Activated B cell treated with CpG ODN at 0.5 μM for 24 hours (primary cell): ENCODE results near the gene AASDHPPT. TPM values are rescaled to one million over a fixed set of nuclear protein-coding genes. Genes with fewer than 3 reads are reported as not detected.

Experiments
- ATAC-seq: fragments of 200-7000 bp; cut with Tn5 transposase; one replicate; pipeline ENCODE4 v1.10.0; 2021; ENCODE audit warnings: low read depth, mild to moderate bottlenecking, moderate library complexity
- CTCF ChIA-PET: fragments of 350-600 bp; sonication (Branson Sonifier 250); formaldehyde crosslinking; loops from one replicate; lab custom pipeline; 2021; ENCODE audit warnings: antibody characterized with exemption; lab: Charles Lee
- POLR2A ChIA-PET: fragments of 350-600 bp; sonication (Branson Sonifier 250); formaldehyde crosslinking; loops from one replicate; lab custom pipeline; 2021; ENCODE audit warnings: antibody characterized with exemption; lab: Charles Lee
- DNase-seq: peaks from one replicate; pipeline ENCODE4 v3.0.0; 2022
- H3K27ac Mint-ChIP-seq: one replicate; pipeline ENCODE4 v1.8.0; 2020; ENCODE audit warnings: mixed read lengths
- H3K27me3 Mint-ChIP-seq: one replicate; pipeline ENCODE4 v1.8.0; 2021; ENCODE audit warnings: mixed read lengths
- H3K36me3 Mint-ChIP-seq: one replicate; pipeline ENCODE4 v1.8.0; 2021; ENCODE audit warnings: low read depth, mixed read lengths
- H3K4me1 Mint-ChIP-seq: one replicate; pipeline ENCODE4 v1.8.0; 2021; ENCODE audit warnings: mixed read lengths
- H3K4me3 Mint-ChIP-seq: one replicate; pipeline ENCODE4 v1.8.0; 2020; ENCODE audit warnings: mild to moderate bottlenecking, mixed read lengths
- H3K9me3 Mint-ChIP-seq: one replicate; pipeline ENCODE4 v1.8.0; 2020; ENCODE audit warnings: mixed read lengths
- intact Hi-C: fragments of 100-400 bp; cut with micrococcal nuclease; formaldehyde crosslinking; loops from one replicate; pipeline ENCODE4 v1.15.1; 2024
- total RNA-seq: library from RNA; stranded (reverse); gene quantifications from 2 replicates; pipeline ENCODE4 v1.2.3, GENCODE V29; 2022
- TF ChIP-seq, protein P1 (sequence below): fragments of 200-600 bp; IDR thresholded peaks from one replicate; pipeline ENCODE4 v1.8.0; 2022; ENCODE audit warnings: antibody characterized with exemption, mild to moderate bottlenecking

AASDHPPT gene
- total RNA-seq, 1 donor from 2014 or later = 29.6 TPM

DNA sequence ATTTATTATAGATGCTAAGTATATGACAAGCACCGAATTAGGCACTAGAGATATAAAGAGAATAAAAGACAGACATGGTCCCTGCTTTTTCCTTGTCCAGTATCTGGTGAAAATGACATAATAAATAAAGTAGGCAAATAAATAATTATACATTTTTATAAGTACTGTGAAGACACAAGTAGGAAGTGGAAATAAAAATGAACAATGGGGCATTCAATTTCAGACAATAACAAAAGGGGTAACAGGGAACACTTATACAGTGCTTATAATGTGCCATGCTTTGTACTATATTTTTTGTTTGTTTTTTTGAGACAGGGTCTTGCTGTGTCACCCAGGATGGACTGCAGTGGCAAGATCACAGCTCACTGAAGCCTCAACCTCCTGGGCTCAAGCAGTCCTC lies 4.7 kb upstream of the AASDHPPT start:
- TF ChIP-seq, protein P1, sequence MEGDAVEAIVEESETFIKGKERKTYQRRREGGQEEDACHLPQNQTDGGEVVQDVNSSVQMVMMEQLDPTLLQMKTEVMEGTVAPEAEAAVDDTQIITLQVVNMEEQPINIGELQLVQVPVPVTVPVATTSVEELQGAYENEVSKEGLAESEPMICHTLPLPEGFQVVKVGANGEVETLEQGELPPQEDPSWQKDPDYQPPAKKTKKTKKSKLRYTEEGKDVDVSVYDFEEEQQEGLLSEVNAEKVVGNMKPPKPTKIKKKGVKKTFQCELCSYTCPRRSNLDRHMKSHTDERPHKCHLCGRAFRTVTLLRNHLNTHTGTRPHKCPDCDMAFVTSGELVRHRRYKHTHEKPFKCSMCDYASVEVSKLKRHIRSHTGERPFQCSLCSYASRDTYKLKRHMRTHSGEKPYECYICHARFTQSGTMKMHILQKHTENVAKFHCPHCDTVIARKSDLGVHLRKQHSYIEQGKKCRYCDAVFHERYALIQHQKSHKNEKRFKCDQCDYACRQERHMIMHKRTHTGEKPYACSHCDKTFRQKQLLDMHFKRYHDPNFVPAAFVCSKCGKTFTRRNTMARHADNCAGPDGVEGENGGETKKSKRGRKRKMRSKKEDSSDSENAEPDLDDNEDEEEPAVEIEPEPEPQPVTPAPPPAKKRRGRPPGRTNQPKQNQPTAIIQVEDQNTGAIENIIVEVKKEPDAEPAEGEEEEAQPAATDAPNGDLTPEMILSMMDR = no peak
- Mint-ChIP-seq H3K4me1 (peaks cover 10% of the 10 kb centered on the region), H3K27me3 (no peaks in the 10 kb centered on the region), H3K9me3 (no peaks in the 10 kb centered on the region), H3K27ac (no peak overlapping the region), H3K4me3 (no peak overlapping the region), H3K36me3 (peaks cover 10% of the 10 kb centered on the region)
- no peak for ATAC-seq
- no peak for DNase-seq
- CTCF ChIA-PET = no interaction called here
- intact Hi-C loops = loop anchor here (5.0 to 10.0 kb wide), 3 partner anchors 1218 to 1784 kb away; partner anchors contain the start of genes ALKBH8 and SLC35F2
- POLR2A ChIA-PET = no interaction called here

DNA sequence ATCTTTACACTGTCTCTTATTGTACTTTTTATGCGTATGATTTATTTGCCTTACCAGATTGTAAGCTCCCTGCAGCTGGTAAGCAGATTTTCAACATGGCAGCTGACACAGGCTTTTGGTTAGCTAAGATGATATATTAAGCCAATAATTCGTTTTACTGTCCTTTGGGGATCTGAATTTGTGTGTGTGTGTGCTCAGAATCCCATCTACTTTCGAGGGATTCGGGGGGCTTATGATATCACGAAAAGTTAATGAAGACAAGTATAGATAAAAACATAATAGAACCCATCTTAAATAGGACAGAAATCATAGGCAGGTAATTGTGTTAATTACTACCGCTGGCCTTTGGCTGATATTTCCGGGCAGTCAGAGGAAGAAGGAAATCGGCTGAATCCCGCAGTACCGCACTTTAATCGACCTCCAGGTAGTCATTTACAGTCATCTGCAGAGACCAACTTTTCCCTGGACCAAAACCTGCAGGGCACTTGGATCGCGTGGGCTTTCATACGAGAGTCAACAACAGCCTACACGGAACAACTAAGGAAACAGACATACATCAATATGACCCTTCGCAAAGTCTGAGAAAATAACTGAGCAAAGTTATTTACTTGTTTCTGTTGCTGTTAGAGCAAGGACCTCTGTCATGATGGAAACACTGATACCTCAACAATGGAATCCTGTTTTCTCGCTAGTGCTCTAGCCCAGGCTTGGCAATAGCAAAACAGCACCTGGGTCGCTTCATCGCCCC lies 1.1 kb upstream of the AASDHPPT start:
- Mint-ChIP-seq H3K9me3 (no peaks in the 10 kb centered on the region), H3K4me3 (peak overlapping the region; percentile 99), H3K27me3 (no peaks in the 10 kb centered on the region), H3K27ac (peak overlapping the region; percentile 98), H3K4me1 (peaks cover 36% of the 10 kb centered on the region), H3K36me3 (peaks cover 30% of the 10 kb centered on the region)
- ATAC-seq (no peak), DNase-seq (no peak)
- TF ChIP-seq, protein P1 = no peak
- ChIA-PET POLR2A (interaction anchor here (0.8 to 2.2 kb wide), 4 partner anchors 19 to 1932 kb away, joined by 3 to 13 read pairs (median 4); partner anchors contain the start of genes CUL5 and MSANTD4), CTCF (no interaction called here)
- intact Hi-C loops = loop anchor here (5.0 to 10.0 kb wide), 4 partner anchors 1029 to 1488 kb away; partner anchors contain the start of genes ALKBH8, CARD16 and CWF19L2

DNA sequence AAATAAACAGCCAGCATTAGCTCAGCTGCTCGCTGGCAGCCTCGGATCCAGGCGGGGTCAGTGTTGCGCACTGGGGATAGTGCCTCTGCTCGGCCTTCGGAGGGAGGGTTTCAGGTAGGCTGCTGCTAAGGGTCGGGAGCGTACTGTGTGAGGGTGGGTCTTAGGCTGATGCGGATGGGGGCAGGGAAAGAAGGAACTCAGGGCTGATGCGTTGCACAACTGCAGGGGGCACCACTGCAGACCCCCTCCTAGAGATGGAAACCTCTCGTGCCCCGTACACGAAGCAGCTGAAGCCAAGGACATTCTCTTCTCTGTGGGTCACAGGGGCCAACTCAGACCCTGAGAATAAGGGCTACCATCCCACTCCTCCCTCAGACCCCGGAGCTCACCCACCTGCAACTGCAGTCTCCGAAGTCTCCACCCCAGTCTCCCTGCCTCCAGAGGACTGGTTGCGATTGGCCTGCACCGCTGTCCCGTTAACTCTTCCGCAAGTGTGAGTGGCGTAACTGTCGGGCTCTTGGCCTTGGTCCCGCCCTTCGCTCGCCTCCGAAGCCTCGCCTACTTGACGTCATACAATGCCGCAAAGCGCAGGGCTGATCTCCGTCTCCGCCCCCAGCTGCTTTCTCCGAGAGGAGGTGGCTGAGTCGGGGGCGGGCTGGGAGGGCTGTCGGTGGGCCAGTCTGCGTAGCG lies 398 bp upstream of the AASDHPPT start, which contains the start of gene KBTBD3:
Gene KBTBD3, minus strand, starts transcription at position 429 of the 690 bp plus-strand sequence. CDS start 18,250 bp downstream, outside the sequence.
- DNase-seq (peak; percentile 91), ATAC-seq (peak; percentile 90)
- Mint-ChIP-seq H3K27ac (peak within 1 kb of the TSS; percentile 98), H3K4me1 (peaks cover 42% of the 10 kb centered on the region), H3K27me3 (no peaks in the 10 kb centered on the region), H3K9me3 (no peaks in the 10 kb centered on the region), H3K36me3 (peaks cover 36% of the 10 kb centered on the region), H3K4me3 (peak within 1 kb of the TSS; percentile 99)
- CTCF ChIA-PET = interaction anchor here (0.7 kb wide), 1 partner anchor 9 kb away, joined by 4 read pairs; no protein-coding TSS in a partner anchor
- intact Hi-C loops = loop anchor here (1.0 to 10.0 kb wide), 8 partner anchors 11 to 1851 kb away; partner anchors contain the start of genes ALKBH8, CARD16, CWF19L2 and MSANTD4
- TF ChIP-seq, protein P1 = no peak
- POLR2A ChIA-PET = interaction anchor here (0.6 to 2.2 kb wide), 8 partner anchors 10 to 1932 kb away, joined by 3 to 13 read pairs (median 3); partner anchors contain the start of genes CUL5 and MSANTD4

DNA sequence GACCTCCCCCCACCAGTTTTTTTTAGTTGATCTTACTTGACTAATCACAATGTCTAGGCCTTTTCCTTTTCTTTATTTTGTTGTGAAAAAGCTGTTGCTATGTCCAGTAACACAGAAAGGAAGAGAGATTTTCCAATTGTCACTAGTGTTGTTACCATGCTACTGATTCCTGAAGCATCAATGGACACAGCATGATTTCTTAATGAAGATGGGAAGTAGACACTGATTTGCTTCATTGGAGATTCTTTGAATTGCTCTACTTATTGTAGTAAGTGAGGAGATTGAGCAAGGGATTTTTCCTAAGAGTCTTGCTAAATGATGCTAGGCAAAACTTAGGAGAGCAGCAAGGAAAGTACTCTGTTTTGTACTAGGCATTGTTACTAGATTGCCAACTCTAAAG lies 4.6 kb downstream of the AASDHPPT start:
- POLR2A ChIA-PET = no interaction called here
- Mint-ChIP-seq H3K4me3 (no peak overlapping the region), H3K36me3 (peaks cover 68% of the 10 kb centered on the region), H3K4me1 (peaks cover 56% of the 10 kb centered on the region), H3K27me3 (no peaks in the 10 kb centered on the region), H3K9me3 (no peaks in the 10 kb centered on the region), H3K27ac (no peak overlapping the region)
- DNase-seq (no peak), ATAC-seq (no peak)
- intact Hi-C loops = no loop called here
- TF ChIP-seq, protein P1 = no peak
- CTCF ChIA-PET = no interaction called here
